ENCODE results near the gene EXPH5.
"Not testable (repeated sequence)": the region's sequence is repeated elsewhere in the genome, so short reads cannot be mapped to it uniquely, and the experiment has no call there.

The EXPH5 gene, protein sequence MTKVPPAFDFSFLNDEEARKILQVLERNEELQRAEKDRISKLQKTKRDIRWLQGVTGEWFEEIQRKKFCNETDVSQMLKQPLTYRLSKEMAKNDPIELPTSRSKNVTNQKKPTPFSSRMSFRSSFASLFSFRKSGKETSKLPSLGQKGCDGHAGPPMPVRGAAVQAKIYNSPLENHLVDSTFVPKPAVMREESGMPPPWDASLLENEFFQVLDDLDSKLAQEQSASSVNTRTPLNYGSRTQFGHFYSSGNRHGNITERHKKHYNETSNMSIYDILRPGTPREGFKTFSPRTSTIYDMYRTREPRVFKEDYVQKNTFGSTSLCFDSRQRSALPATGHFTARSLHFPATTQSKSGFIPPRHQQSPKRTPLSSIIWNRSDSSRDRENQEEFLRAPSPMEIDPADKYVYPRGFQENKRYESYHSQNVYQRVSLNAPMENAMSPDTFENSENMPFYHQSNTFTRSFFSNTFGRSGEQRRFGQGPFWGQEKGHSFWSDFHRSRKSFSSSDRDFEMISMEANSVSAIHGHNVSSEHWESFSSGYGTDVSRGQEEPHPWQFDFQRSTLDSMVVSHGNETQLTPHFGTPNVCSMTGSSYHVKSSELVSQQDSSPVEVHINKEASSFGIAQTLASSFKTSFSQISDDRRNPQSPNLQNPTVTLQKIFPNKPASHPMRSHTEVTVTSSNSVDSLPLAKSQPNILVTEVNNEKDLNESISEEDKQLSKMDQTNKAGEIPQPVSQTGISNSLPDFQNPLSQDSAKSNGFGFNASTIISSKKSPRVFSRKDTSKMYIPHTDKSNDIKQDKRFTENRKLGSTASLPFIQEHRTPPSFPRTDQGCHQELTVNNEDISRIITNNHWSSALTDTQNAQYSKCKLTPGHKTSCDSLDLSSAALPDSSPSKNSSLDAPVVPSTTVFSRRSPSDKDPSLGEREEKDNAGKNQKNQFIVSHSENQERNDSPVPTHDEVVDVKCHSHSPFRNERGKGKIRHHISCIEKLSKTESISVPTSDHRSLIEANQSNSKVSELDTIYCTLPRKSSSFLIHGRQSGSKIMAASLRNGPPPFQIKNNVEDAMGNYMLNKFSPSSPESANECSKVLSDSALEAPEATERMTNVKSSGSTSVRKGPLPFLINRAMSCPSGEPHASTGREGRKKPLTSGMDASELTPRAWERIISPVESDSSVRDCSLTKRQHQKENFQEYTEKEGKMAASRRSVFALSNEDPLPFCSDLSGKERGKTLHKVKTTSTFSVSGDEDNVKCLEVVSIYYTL (N-terminal part only)

DNA sequence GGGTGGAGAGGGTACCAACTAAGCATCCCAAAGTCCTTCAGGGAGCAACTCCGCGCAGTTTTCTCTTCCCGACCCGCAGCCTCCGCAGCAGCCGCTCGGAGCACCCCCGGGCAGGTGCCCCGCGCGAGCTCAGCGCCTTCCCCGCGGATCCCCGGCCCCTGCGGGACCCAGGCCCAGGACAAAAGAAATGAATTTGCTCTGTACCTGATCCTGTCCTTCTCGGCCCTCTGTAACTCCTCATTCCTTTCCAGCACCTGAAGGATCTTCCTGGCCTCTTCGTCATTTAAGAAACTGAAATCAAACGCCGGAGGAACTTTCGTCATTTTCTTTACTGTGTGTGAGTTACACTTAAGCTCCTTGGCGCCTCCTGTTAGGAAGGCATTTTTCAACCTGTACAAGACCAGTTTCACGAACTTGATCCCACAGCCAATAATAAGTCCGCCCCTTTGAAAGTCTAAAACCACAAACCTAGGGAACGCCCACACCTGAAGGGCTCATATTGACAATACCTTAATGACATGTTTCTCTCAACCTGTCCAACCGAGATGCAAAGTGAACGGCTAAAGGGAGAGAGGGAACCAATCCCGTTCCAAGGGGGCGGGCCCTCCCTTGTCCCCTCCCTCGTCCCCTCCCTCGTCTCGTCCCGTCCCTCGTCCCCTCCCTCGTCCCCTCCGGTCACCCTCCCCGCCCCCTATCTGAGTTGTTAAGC is at the start of gene EXPH5:
EXPH5 (minus strand) TSS at position 555 of the 709 bp plus-strand sequence; CDS start at position 323, 232 bp downstream.
- peak; percentile 70 to 74 for DNase-seq (ENCODE audit: low read depth in 2 of 2, low spot score in 1 of 2)

GRCh38 chr11:108641752-108642151 is 48.2 kb upstream of the EXPH5 start:
- not testable (repeated sequence) for DNase-seq (ENCODE audit: low read depth in 2 of 2, low spot score in 1 of 2)

DNA sequence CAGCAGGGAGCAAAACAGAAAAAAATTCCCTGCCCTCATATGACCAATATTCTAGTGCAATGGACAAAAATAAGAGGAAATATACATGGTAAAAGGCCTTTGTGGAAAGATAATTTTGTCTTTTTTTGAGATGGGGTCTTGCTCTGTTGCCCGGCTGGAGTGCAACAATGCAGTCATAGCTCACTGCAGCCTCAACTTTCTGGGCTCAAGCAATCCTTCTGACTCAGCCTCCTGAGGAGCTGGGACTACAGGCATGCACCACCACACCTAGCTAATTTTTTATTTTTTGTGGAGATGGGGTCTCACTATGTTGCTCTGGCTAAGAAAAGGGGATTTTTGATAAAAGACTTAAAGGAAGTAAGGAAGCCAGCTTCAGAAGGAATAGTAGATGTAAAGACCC is 45.6 kb upstream of the EXPH5 start:
- DNase-seq (ENCODE audit: low read depth in 2 of 2, low spot score in 1 of 2), result no peak

DNA sequence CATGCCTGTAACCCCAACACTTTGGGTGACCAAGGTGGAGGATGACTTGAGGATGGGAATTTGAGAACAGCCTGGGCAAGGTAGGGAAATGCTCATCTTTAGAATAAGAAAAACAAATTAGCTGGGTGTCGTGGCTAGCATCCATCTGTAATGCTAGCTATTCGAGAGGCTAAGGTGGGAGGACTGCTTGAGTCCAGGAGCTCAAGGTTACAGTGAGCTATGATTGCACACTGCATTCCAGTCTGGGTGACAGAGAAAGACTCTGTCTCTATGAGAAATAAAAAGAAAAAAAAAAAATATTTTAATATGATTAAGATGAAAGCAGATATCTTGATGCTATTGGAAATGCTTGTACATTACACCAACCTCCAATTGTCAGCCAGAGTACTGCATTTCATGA is 42.7 kb upstream of the EXPH5 start:
- DNase-seq (ENCODE audit: low read depth in 2 of 2, low spot score in 1 of 2), result no peak

GRCh38 chr11:108635106-108635505 is 41.5 kb upstream of the EXPH5 start:
- no peak for DNase-seq (ENCODE audit: low read depth in 2 of 2, low spot score in 1 of 2)

DNA sequence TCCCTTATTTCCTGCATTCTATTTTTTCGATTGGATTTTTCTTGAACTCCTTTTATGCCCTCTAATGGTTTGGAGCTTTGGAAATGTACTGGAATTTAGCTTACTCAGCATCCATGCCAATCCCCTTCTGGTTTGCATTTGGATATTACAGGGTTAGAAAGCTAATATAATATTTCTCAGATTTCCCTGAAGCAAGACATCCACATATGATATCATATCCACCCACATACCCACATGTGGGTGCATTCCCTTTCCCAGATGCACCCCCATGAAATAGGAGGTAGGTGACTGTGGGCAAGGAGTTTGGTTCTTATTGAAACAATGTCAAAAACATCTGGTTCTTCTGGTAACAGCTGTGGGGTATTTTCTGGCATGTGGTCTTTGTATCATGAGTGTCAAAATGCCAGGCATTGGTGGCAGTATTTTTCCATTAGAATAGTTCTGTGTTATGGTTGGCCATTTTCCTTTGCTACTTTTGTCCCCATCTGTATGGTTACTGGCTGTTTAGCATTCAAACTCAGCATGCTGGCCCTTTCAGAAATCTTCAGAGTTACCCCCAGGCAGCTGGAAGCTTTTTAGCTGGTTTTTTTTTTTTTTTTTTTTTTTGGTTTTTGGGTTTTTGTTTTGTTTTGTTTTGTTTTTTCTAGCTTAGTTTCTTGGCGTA is 38.6 kb upstream of the EXPH5 start:
- no peak for DNase-seq (ENCODE audit: low read depth in 2 of 2, low spot score in 1 of 2)

DNA sequence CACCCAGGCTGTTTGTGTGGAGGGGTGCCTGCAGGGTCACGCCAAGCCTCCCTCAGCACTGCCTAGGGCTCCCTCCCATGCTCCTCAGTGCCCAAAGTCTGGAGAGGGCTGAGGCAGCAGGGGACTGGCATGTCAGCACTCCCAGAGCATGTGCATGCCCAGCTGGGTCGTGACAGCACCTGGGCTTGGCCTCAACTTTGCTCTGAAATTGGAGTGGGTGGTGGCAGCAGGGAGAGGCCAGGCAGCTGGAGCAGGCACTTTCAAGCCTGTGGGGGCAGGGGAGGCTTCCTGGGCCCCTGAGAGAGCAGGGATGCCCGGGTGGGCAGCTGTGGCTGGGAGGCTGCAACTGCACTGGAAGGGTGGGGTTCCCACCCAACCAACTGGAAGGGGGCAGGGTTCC is 35.7 kb upstream of the EXPH5 start:
- DNase-seq (ENCODE audit: low read depth in 2 of 2, low spot score in 1 of 2), result no peak

- DNase-seq (ENCODE audit: low read depth in 2 of 2, low spot score in 1 of 2), result no peak
Measured at GRCh38 chr11:108628812-108629211, 35.2 kb upstream of the EXPH5 start.

DNA sequence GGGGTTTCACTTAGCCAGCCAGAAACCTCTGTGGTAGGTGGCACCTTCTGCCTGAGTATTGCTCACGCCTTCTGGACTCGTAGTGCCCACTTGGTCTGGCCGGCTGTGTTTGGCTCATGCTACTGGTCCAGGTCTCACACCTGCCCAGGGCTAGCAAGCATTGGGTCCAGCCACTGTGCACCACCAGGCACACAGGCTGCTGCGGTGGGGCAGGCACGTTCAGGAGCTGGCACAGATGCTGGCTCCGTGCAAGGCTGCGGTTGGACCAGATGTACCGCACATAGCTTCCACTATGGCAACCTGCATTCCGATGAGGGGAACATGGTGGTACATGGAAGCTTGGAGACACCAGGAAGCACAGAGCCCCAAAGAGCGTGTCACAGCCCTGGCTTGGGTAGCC is 34.8 kb upstream of the EXPH5 start:
- DNase-seq (ENCODE audit: low read depth in 2 of 2, low spot score in 1 of 2), result no peak

DNA sequence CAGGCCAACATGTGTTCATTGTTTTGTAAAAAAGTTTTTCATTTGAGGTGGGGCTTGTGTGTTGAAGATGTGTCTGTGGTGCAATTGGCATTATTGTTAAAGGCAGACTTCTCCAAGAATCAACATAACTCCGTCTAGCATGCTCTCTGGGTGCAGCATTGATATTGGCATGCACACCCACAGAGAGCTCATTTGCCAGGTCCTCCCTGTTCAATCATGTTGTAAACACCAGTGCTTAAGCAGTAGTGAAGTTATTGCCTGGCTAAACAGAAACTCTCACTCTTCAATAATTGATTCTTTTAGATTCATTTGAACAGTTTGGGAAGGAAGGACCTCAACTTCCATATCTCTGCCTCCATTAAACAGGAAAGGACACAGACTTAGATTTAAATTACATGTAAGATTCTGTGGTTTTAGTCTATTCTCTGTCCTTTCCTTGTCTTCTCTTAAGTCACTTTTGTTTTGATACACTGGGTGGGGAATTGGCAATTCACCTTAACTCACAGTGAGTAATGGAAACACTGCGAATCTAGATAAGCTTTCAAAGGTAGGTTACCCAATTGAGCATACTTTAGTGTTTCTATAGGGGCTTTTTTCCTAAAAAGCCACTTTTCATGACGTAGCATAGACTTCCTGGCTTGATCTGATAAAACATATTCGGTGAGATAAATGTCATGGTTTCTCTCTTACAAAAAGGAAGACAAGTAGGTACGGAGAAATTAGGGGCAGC is 30.8 kb upstream of the EXPH5 start:
- no peak for DNase-seq (ENCODE audit: low read depth in 2 of 2, low spot score in 1 of 2)

DNA sequence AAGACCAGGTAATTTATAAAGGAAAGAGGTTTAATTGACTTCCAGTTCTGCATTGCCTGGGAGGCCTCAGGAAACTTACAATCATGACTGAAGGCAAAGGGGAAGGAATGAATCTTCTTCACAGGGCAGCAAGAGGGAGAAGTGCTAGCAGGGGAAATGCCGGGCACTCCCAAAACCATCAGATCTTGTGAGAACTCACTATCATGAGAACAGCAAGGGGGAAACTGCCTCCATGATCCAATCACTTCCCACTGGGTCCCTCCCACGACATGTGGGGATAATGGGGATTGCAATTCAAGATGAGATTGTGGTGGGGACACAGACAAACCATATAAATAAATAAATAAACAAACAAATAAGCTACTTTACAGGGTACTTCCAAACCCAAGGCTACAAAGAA is 28.8 kb upstream of the EXPH5 start:
- DNase-seq (ENCODE audit: low read depth in 2 of 2, low spot score in 1 of 2), result no peak

DNA sequence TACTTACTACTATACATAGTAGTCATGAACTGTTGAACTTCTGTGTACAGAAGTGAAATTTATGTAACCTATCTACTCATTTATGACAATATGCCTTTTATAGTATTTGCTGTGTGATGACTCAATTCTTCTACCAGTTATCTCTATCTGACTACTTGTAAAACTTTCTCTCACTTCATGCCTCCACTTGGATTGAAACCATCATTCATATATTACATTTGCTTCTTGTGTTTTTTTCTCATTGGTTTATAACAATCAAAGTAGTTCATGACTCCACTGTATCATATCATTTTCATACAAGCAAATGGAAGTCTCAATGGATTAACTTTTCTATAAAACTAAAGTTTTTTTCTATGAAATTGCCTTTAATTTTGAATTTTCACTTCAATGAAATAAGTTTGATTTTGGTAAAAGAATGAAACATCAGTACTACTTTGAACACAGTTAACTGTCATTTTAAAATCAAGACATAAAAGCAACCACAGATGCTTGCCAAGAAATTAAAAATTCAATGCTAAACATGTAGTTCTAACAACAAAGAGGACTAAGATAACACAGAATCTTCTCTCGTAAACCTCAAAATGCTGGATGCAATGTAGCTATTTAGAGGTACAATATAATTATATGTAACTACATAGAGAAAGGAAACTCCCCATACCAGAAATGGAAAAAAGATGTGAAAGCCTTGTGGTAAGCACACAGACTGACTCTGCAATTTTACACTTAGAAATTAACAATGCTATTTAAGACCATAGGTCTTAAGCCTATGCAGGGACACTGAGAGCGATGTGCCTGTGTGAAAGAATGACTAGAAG is 27.6 kb upstream of the EXPH5 start:
- no peak for DNase-seq (ENCODE audit: low read depth in 2 of 2, low spot score in 1 of 2)

GRCh38 chr11:108618529-108618928 is 25.0 kb upstream of the EXPH5 start:
- DNase-seq (ENCODE audit: low read depth in 2 of 2, low spot score in 1 of 2), result no peak

DNA sequence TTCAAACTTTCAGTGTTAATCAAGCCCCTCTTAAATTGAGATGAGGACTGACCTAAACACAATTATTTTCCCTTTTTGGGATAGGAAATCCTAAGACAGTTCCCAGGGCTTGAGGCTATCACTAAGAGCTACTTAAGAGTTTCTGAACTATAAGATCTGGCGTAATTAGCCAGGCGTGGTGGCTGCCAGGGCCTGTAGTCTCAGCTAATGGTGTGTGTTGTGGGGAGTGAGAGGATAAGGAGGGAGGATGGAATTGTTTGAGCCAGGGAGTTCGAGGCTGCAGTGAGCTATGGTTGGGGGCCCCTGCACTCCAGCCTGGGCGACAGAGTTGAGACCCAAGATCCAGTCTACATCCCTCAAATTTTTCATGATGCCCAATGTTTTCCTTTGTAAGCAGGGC is 23.5 kb upstream of the EXPH5 start:
- DNase-seq (ENCODE audit: low read depth in 2 of 2, low spot score in 1 of 2), result no peak

DNA sequence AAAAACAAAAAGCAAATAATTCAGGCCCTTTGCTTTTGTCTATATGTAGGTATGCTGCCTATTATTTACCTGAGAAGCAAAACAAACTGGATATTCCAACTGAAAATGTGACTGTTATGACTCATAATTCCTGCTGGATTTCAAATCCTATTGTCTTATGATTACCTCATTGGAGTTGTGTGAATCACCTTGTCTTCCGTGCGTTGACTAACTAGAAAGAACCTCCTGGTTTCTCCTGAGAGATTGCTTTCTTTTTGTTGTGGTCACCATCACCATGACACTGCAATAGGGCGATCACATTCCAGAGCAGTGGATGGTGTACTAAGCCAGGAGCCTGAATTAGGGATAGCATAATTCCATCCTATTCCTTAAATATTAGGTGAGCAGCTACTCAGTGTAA is 23.0 kb upstream of the EXPH5 start:
- no peak for DNase-seq (ENCODE audit: low read depth in 2 of 2, low spot score in 1 of 2)

GRCh38 chr11:108614086-108614485 is 20.5 kb upstream of the EXPH5 start:
- no peak for DNase-seq (ENCODE audit: low read depth in 2 of 2, low spot score in 1 of 2)

GRCh38 chr11:108609682-108610081 is 16.1 kb upstream of the EXPH5 start:
- no peak for DNase-seq (ENCODE audit: low read depth in 2 of 2, low spot score in 1 of 2)

GRCh38 chr11:108608548-108608947 is 15.0 kb upstream of the EXPH5 start:
- DNase-seq (ENCODE audit: low read depth in 2 of 2, low spot score in 1 of 2), result no peak

Measured in stimulated activated CD8-positive, alpha-beta memory T cell treated with anti-CD3 and anti-CD28 coated beads, Interleukin-4, amount 100 ng/mL, for 4 hours (primary cell).